Stimulated activated CD4-positive, alpha-beta T cell treated with anti-CD3 and anti-CD28 coated beads, Interleukin-1b, Interleukin-23, amount 100 ng/mL, for 48 hours (primary cell): ENCODE results near the gene TNXB.
"Not testable (repeated sequence)": the region's sequence is repeated elsewhere in the genome, so short reads cannot be mapped to it uniquely, and the experiment has no call there.

Experiments
- DNase-seq: peaks from one replicate; pipeline ENCODE4 v3.0.0-alpha.2; 2020

TNXB gene

GRCh38 chr6:32083812-32084768, 25.0 kb downstream of the TNXB start:
- DNase-seq: no peak

GRCh38 chr6:32082935-32083334, 26.2 kb downstream of the TNXB start:
- DNase-seq: no peak

- no peak for DNase-seq
These were observed 26.7 kb downstream of the TNXB start for GRCh38 chr6:32082478-32082877.

- DNase-seq: no peak
These were observed 27.8 kb downstream of the TNXB start for GRCh38 chr6:32081168-32081990.

GRCh38 chr6:32079566-32080290, 29.4 kb downstream of the TNXB start:
- DNase-seq: no peak

GRCh38 chr6:32076321-32076809, 32.8 kb downstream of the TNXB start:
- no peak for DNase-seq

GRCh38 chr6:32075781-32076180, 33.4 kb downstream of the TNXB start:
- DNase-seq: no peak

GRCh38 chr6:32074996-32075532, 34.1 kb downstream of the TNXB start:
- DNase-seq: no peak

GRCh38 chr6:32073613-32074012, 35.5 kb downstream of the TNXB start:
- no peak for DNase-seq

- no peak for DNase-seq
These were observed 36.0 kb downstream of the TNXB start for GRCh38 chr6:32073101-32073500.

GRCh38 chr6:32070814-32071543, 38.2 kb downstream of the TNXB start:
- DNase-seq: no peak

GRCh38 chr6:32069878-32070515, 39.1 kb downstream of the TNXB start:
- no peak for DNase-seq

- no peak for DNase-seq
These were observed 39.7 kb downstream of the TNXB start for GRCh38 chr6:32069460-32069859.

GRCh38 chr6:32068867-32069266, 40.3 kb downstream of the TNXB start:
- DNase-seq: no peak

- DNase-seq: not testable (repeated sequence)
These were observed 40.8 kb downstream of the TNXB start for GRCh38 chr6:32068315-32068714.

GRCh38 chr6:32067521-32067920, 41.6 kb downstream of the TNXB start:
- not testable (repeated sequence) for DNase-seq

- DNase-seq: no peak
These were observed 44.4 kb downstream of the TNXB start for GRCh38 chr6:32064706-32065105.

GRCh38 chr6:32060966-32061655, 48.0 kb downstream of the TNXB start:
- no peak for DNase-seq

- DNase-seq: no peak
These were observed 50.6 kb downstream of the TNXB start for GRCh38 chr6:32058511-32058963.

GRCh38 chr6:32057966-32058365, 51.2 kb downstream of the TNXB start:
- DNase-seq: no peak

GRCh38 chr6:32056254-32056653, 52.9 kb downstream of the TNXB start:
- no peak for DNase-seq
